Right renal pelvis (tissue), 4 donors: ENCODE measurements around the gene MYO18B. TPM values are rescaled to one million over a fixed set of nuclear protein-coding genes. Genes with fewer than 3 reads are reported as not detected.

Experiments used
- DNase-seq, 4 donors: peaks; one replicate each; pipeline ENCODE4 v3.0.0-alpha.2; 2013; ENCODE audit warnings: low read depth in 4 of 4, low spot score in 3 of 4, missing footprints in 1 of 4
- polyA plus RNA-seq, 4 donors: library from polyadenylated mRNA; unstranded; fragments of 120-200 nt; gene quantifications; one replicate each; pipeline ENCODE4 v1.2.1, GENCODE V29; 2013; ENCODE audit not compliant: insufficient read length in 4 of 4

MYO18B gene
- polyA plus RNA-seq, 4 donors, result 0.06 to 0.21 (median 0.14) TPM

GRCh38 chr22:25890651-25891050, 148.7 kb downstream of the MYO18B start:
- no peak for DNase-seq

DNA sequence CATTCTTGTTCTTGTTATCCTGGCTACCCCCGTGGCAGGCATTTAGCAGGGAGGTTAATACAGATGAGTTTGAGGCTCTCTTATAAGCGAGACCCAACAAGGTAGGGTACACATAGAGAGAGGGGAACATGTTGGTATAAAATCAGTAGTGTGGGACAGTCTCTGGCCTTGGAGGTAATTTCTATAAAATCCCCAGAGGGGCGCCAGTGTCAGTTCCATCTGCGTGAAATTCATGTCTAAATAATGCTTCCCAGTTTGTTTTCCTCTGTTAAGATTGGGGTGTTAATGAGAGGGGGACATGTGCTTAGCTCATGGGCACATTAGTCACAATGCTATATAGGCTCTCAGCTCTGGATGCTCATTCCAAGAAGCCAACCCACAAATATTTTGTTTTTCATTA, 150.7 kb downstream of the MYO18B start:
- DNase-seq, result no peak

- no peak for DNase-seq
These were observed 153.7 kb downstream of the MYO18B start for GRCh38 chr22:25895678-25896077.

- DNase-seq, result no peak
These were observed 154.1 kb downstream of the MYO18B start for GRCh38 chr22:25896098-25896497.

GRCh38 chr22:25896592-25896991, 154.6 kb downstream of the MYO18B start:
- DNase-seq, result no peak

GRCh38 chr22:25898707-25899365, 156.8 kb downstream of the MYO18B start:
- DNase-seq, result no peak

DNA sequence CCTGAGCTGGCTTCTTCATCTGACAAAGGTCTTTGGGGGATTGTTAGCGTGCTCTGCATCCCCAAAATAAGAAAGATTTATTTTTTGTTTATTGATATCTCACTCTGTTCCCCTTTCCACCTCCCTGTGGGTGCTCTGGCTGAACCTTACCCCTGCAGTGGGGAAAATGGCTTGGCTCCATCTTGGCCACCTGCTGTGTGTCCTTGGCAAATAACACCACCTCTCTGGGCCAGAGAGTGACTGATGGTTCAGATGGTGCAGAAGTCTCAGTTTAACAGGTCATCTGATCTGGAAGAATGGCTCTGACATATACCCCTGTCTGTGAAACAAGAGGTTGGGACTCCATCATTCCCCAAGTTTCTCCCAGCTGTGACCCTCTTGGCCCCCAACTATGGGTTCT, 157.6 kb downstream of the MYO18B start:
- no peak for DNase-seq

GRCh38 chr22:25900390-25900789, 158.4 kb downstream of the MYO18B start:
- no peak for DNase-seq

- DNase-seq, result no peak
These were observed 158.9 kb downstream of the MYO18B start for GRCh38 chr22:25900880-25901279.

GRCh38 chr22:25902402-25902801, 160.4 kb downstream of the MYO18B start:
- DNase-seq, result no peak

GRCh38 chr22:25903294-25903693, 161.3 kb downstream of the MYO18B start:
- DNase-seq, result no peak

GRCh38 chr22:25908212-25908611, 166.2 kb downstream of the MYO18B start:
- no peak for DNase-seq

DNA sequence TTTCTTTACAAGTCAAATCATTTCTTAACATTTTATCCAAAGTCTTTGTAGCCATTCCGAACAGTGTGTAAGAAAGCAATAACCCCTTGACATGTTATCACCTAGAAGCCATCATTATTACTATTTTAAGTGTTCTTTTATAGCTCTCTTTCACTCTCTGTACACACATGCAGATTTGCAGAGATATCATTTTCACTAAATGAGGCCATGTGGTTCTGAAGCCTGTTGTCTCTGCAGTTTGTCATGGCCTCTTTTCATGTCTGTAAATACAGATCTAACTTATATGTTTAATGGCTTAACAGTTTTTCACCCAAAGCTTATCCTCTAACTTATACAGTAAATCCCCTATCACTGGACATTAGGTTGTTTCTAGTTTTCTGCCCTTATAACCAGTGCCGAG, 166.8 kb downstream of the MYO18B start:
- DNase-seq, result no peak

DNA sequence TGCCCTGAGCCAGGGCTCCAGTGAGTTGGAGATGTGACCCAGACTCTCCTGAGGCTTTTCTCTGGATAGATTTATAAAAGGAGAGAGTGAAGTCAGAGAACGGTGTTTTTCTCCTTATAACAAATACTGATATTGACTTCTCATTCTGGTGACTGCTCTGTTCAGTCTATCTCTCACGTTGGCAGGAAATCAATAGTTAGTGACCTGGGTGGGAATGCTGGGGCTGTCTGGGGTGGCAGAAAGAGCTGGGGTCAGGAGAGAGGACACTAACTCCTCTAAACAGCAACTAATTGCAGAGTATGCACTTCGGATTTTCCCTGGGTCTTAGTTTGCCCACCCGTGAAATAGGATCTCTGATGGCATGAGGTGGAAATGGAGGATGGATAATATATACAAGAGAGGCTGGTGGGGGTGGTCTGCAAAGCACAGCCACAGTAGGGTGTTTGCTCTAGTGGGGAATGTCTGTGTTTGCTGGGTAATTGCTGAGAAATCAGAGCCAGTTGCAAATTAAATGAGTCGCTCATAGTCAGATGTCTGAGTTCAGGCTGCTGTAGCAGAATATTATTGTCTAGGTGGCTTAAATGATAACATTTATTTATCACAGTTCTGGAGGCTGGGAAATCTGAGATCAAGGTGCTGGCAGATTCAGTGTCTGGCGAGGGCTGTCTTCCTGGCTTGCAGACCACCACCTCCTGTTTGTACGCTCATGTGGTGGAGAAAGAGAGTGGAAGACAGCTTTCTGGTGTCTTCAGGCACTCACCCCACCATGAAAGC, 167.8 kb downstream of the MYO18B start:
- no peak for DNase-seq

GRCh38 chr22:25911243-25911972, 169.4 kb downstream of the MYO18B start:
- no peak for DNase-seq

- no peak for DNase-seq
These were observed 177.5 kb downstream of the MYO18B start for GRCh38 chr22:25919452-25919851.

DNA sequence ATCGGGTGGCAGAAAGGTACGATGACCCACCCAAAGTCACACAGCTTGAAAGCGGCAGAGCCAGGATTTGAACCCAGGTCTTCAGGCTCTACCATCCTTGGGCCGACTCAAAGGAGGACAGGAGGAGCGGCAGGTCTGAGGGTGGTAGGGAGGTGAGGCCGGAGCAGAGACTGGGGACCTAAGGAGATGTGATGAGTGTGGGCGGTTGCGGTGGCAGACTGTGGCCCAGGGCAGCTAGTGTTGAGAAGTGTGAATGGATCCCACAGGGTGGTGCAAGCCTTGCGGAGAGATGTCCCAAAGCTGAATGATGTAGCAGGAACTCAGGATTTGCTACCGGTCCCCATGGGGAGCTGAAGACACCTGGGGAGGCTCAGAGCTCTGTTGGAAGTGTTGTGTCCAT, 180.2 kb downstream of the MYO18B start:
- DNase-seq, result no peak

DNA sequence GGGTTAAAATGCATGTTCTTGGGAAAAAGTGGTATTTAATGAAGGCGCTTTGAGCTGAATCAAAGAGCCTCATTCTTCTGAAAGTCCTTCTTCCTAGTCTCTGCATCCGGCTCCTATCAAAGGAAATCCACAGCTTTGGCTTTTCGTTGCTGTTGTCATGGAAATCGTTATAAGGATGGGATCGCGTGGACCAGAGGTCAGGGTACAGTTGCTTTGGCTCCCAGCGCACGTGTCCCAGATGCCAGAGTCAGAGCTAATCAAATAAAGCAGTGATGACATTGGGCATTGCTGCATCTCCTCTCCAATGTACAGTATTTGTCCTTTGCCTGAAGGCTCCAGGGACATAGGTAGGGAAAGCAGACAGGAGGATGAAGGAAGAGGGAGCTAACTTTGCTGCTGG, 181.9 kb downstream of the MYO18B start:
- no peak for DNase-seq

GRCh38 chr22:25928038-25928437, 186.1 kb downstream of the MYO18B start:
- DNase-seq, result no peak

DNA sequence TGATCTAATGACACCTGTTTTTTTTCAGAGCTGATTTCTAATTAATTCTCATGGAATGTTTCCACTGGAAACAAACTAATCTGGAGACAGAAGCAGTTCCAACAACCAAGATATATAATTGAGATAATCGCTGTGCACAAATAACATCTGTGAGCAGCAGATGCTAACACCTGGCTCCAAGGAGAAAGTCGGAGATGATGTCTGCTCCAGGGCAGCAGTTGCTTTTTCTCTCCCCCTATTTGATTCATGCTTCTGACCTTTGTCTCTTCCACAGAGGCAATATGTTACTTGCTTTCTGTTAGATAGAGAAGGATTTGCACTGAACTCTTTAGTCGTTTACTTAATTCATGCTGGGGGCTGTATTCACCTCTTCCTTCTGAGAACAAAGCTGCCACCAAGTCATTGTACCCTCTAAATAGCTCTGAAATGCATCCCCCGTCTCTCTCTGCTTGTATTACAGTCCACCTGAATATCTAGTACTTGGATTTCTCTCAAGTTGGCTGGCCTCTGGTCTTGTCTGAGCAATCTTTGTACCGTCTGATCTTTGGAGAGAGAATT, 187.4 kb downstream of the MYO18B start:
- no peak for DNase-seq

GRCh38 chr22:25930083-25930482, 188.1 kb downstream of the MYO18B start:
- DNase-seq, result no peak
